ENCODE measurements around the gene PIEZO2.

PIEZO2 gene

DNA sequence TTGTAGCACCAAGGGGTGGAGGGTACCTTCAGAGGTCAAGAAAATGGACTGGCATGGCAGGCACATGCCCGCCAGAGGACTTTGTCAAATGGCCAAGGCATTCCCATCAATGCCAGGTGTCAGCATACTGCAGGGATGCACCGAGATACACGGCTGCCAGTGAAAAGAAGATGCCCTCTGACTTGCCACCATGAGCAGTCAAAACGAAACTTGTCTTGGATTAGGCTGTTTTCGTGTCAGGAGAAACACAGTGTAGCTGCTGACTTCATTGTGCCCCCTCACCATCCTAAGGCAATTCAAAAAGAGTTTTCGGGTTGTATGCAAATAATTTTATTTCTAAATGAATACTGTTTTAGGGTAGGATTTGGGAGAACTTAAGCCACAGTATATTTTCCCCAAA lies 442.1 kb downstream of the PIEZO2 start:
- Mint-ChIP-seq H3K36me3 (ENCODE audit: low read depth) (peaks cover 5% of the 10 kb centered on the region), H3K27ac (no peak overlapping the region), H3K4me3 (no peak overlapping the region), H3K4me1 (no peaks in the 10 kb centered on the region), H3K27me3 (ENCODE audit: low read depth) (no peaks in the 10 kb centered on the region), H3K9me3 (no peaks in the 10 kb centered on the region)
- TF ChIP-seq, protein P1, sequence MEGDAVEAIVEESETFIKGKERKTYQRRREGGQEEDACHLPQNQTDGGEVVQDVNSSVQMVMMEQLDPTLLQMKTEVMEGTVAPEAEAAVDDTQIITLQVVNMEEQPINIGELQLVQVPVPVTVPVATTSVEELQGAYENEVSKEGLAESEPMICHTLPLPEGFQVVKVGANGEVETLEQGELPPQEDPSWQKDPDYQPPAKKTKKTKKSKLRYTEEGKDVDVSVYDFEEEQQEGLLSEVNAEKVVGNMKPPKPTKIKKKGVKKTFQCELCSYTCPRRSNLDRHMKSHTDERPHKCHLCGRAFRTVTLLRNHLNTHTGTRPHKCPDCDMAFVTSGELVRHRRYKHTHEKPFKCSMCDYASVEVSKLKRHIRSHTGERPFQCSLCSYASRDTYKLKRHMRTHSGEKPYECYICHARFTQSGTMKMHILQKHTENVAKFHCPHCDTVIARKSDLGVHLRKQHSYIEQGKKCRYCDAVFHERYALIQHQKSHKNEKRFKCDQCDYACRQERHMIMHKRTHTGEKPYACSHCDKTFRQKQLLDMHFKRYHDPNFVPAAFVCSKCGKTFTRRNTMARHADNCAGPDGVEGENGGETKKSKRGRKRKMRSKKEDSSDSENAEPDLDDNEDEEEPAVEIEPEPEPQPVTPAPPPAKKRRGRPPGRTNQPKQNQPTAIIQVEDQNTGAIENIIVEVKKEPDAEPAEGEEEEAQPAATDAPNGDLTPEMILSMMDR (IDR thresholded peaks at IDR 0.05; ENCODE audit: unreplicated experiment in 3 of 3): no peak

DNA sequence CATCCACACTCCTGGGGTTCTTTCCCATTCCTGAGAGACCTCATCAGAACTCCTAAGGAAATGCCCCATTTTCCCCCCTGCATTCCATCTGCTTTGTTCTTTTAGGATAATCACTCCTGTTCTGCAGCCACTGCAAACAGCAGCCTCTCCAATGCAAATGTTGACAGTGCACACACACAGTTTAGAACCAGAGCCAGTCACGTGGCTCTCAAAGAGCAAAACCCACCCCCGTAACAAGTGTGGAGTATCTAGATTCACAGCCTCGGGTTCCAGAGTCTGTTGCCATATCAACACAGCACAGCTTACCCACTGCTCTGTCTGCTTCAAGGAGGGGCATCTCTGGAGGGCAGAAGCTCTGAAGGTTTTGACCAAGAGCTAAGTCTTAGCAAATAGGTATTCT lies 443.6 kb downstream of the PIEZO2 start:
- H3K36me3 Mint-ChIP-seq (ENCODE audit: low read depth): peaks cover 5% of the 10 kb centered on the region
- TF ChIP-seq, protein P1 (IDR thresholded peaks at IDR 0.05; ENCODE audit: unreplicated experiment in 3 of 3): no peak
- H3K9me3 Mint-ChIP-seq: no peaks in the 10 kb centered on the region
- H3K27me3 Mint-ChIP-seq (ENCODE audit: low read depth): no peaks in the 10 kb centered on the region
- H3K4me3 Mint-ChIP-seq: no peak overlapping the region
- H3K4me1 Mint-ChIP-seq: no peaks in the 10 kb centered on the region
- H3K27ac Mint-ChIP-seq: no peak overlapping the region

DNA sequence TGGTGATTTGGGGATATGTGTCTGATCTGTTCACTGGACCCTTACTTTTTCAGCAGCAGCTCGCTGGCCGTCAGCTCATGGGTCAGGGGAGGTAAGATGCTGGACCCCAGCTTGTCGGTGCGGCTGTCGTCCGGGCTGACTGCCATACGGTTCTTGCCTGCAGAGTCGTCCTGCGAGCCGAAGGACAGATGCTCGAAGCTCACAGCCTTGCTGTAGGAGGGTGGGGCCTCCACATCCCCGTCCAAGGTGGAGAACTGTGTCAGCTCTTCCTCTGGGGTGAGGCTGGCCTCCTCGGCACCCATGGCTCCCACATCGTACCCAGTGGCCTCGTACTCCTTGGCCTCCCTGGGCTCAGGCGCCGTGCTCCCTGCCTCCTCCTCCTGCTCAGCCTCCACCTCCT lies 444.1 kb downstream of the PIEZO2 start:
- Mint-ChIP-seq H3K4me3 (no peak overlapping the region), H3K9me3 (no peaks in the 10 kb centered on the region), H3K27ac (no peak overlapping the region), H3K27me3 (ENCODE audit: low read depth) (no peaks in the 10 kb centered on the region), H3K4me1 (no peaks in the 10 kb centered on the region), H3K36me3 (ENCODE audit: low read depth) (peaks cover 5% of the 10 kb centered on the region)
- TF ChIP-seq, protein P1 (IDR thresholded peaks at IDR 0.05; ENCODE audit: unreplicated experiment in 3 of 3): no peak

DNA sequence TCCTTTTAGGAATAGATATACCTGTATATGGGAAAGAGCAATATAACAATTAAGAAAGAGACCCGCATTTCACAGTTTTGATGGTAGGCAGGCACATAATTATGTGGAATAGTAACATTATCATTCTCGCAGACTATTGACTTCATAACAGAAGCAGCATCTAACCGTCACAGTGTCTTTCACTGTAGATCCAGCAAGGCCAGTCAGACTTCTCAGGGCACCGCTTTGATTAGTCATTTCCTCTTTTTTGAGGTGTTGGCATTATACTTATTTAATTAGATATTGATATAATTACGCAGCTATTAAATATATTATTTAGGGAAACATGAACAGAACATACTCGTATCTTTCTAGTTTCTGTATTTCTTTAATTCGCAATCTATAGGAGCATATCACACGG lies 447.2 kb downstream of the PIEZO2 start:
- Mint-ChIP-seq H3K4me3 (no peak overlapping the region), H3K27me3 (ENCODE audit: low read depth) (no peaks in the 10 kb centered on the region)
- TF ChIP-seq, protein P1 (IDR thresholded peaks at IDR 0.05; ENCODE audit: unreplicated experiment in 3 of 3): no peak

DNA sequence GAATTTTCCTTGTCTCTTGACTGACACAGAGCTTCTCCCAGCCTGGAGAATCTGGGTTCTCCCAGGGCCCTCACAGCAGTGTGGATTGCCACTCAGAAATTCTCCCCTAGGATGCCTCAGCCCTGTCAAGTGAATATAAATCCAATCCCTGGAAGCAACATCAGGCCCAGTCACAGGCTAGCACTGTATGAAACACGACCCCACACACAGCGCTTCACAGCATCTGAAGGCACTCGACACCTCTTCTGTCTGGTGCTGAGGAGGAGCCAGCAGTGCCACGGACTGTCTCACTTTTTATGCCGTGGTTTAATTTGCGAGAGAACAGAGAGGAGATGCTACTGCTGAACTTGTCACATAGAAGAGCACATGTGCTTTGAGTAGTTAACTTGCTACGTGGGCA lies 459.0 kb downstream of the PIEZO2 start:
- Mint-ChIP-seq H3K4me1 (peaks cover 6% of the 10 kb centered on the region), H3K27me3 (ENCODE audit: low read depth) (no peaks in the 10 kb centered on the region), H3K36me3 (ENCODE audit: low read depth) (peaks cover 24% of the 10 kb centered on the region), H3K4me3 (no peak overlapping the region), H3K9me3 (no peaks in the 10 kb centered on the region), H3K27ac (no peak overlapping the region)
- TF ChIP-seq, protein P1 (IDR thresholded peaks at IDR 0.05; ENCODE audit: unreplicated experiment in 3 of 3): no peak

More for the DNA sequence above, 447.2 kb downstream of the PIEZO2 start:
- Mint-ChIP-seq H3K9me3 (no peaks in the 10 kb centered on the region), H3K27ac (no peak overlapping the region), H3K4me1 (no peaks in the 10 kb centered on the region), H3K36me3 (ENCODE audit: low read depth) (peaks cover 5% of the 10 kb centered on the region)

DNA sequence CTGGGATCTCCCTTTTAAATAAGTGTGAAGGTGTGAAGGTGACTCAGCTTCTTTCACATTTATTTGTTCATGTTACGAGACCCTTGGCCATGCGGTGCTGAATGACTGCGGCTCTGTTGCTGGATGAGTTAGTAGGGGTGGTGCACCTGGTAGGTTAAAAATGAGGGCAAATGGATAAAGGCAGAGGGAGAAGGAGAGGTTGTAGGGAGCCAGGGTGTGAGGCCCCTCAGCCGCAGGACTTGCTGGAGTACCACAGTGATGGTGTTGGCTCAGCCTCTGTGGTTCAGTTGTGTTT lies 459.4 kb downstream of the PIEZO2 start:
- Mint-ChIP-seq H3K4me3 (no peak overlapping the region), H3K4me1 (peaks cover 6% of the 10 kb centered on the region), H3K27ac (no peak overlapping the region), H3K9me3 (no peaks in the 10 kb centered on the region), H3K36me3 (ENCODE audit: low read depth) (peaks cover 25% of the 10 kb centered on the region), H3K27me3 (ENCODE audit: low read depth) (no peaks in the 10 kb centered on the region)
- TF ChIP-seq, protein P1 (IDR thresholded peaks at IDR 0.05; ENCODE audit: unreplicated experiment in 3 of 3): no peak

Data from nephron (organoid).